ENCODE measurements around the gene EFCAB11. TPM values are rescaled to one million over a fixed set of nuclear protein-coding genes. Genes with fewer than 3 reads are reported as not detected.

EFCAB11 gene
- total RNA-seq, 3 donors from 2014 or later (not counting 1 experiment from before 2014, with no cell fraction given) = 3.9 to 5.2 (median 4.0) TPM

DNA sequence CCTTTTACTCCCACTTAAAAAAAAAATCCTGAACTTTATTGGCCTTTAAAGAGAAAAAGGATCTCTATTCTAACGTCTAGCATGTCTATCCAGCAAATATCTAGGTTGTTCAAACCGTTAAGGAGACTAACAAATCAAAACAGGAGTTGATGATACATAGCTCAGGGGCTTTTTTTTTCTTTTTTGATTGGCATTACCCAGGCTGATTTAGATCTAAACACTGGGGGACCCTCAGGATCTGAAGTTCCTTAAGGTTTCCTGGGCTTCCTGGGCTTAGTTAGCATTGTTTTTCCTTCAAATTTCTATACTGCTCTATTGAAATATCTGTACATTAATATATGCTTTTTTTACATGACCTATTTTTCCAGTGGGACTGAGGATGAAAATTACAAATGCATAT lies 42.3 kb downstream of the EFCAB11 start:
- Mint-ChIP-seq H3K9me3 (no peaks in the 10 kb centered on the region), H3K4me3 (no peak overlapping the region), H3K27ac (no peak overlapping the region), H3K27me3 (ENCODE audit: low read depth in 2 of 2) (peaks cover 9 to 17% of the 10 kb centered on the region in 2 donors), H3K4me1 (no peaks in the 10 kb centered on the region), H3K36me3 (no peaks in the 10 kb centered on the region)
- no peak for ATAC-seq
- no peak for DNase-seq
- WGBS (ENCODE audit: insufficient coverage) = 75% methylated on average over 2 of the region's 2 CpGs
- intact Hi-C loops (cut with micrococcal nuclease) = loop anchor here (5.0 kb wide), 1 partner anchor 1245 kb away; no protein-coding TSS in a partner anchor
- TF ChIP-seq, protein P1, sequence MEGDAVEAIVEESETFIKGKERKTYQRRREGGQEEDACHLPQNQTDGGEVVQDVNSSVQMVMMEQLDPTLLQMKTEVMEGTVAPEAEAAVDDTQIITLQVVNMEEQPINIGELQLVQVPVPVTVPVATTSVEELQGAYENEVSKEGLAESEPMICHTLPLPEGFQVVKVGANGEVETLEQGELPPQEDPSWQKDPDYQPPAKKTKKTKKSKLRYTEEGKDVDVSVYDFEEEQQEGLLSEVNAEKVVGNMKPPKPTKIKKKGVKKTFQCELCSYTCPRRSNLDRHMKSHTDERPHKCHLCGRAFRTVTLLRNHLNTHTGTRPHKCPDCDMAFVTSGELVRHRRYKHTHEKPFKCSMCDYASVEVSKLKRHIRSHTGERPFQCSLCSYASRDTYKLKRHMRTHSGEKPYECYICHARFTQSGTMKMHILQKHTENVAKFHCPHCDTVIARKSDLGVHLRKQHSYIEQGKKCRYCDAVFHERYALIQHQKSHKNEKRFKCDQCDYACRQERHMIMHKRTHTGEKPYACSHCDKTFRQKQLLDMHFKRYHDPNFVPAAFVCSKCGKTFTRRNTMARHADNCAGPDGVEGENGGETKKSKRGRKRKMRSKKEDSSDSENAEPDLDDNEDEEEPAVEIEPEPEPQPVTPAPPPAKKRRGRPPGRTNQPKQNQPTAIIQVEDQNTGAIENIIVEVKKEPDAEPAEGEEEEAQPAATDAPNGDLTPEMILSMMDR (IDR thresholded peaks at IDR 0.05) = no peak
- no peaks in the 10 kb centered on the region for H3K9me3 ChIP-seq (ENCODE audit: control insufficient read depth, insufficient read depth, low read length)
- no peaks in the 10 kb centered on the region for H3K27me3 ChIP-seq (ENCODE audit: control insufficient read depth, insufficient read depth, low read length)
- H3K27ac ChIP-seq (ENCODE audit: low read length) = no peak overlapping the region
- no peak overlapping the region for H3K4me3 ChIP-seq (ENCODE audit: low read length)
- no peaks in the 10 kb centered on the region for H3K4me1 ChIP-seq (ENCODE audit: control insufficient read depth, insufficient read depth, low read length)
- no peaks in the 10 kb centered on the region for H3K36me3 ChIP-seq (ENCODE audit: control insufficient read depth, insufficient read depth, low read length)

DNA sequence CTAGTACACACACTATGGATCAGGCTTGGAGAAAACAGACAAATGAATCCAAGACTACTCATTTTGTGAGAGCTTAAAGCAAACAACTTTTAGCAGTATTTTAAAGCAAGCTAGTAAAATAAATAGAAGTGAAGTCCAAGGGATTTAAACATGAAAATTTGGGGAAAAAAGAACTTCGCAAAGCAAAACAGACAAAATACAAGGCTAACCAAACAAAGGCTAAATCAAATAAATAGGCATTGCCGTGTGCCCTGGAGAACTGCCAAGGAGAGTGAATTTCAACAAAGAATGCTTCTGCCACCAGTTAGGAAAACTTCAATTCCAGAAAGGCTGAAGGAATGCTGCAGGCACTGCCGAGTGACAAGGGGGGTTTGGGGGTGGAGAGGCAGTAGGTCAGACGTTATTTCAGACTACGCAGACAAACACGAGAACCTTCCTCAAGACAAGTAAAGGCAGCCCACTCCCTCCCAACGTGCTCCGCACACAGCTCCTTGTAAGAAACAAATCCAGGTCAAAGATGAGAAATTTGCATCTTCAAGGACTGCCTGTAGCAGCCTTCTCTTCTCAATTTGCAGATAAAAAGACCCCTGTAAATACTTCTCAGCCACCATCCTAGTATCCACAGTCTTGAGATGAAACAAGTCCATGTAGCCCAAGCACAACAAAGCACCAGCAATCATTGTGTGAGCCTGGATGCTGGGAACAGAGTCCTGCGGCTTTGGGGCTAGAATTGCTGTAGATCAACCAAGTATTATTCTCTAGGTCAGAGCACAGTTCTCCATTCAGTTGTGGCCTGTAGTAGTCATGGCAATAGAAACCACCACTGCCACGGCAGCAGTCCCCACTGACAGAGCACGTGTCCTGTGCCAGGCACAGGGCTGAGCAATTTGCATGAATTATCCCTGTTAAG lies 43.3 kb downstream of the EFCAB11 start:
- intact Hi-C loops (cut with micrococcal nuclease) = loop anchor here (5.0 kb wide), 1 partner anchor 1244 kb away; no protein-coding TSS in a partner anchor
- H3K36me3 Mint-ChIP-seq = no peaks in the 10 kb centered on the region
- Histone ChIP-seq H3K27ac (ENCODE audit: low read length) (no peak overlapping the region), H3K9me3 (ENCODE audit: control insufficient read depth, insufficient read depth, low read length) (no peaks in the 10 kb centered on the region), H3K36me3 (ENCODE audit: control insufficient read depth, insufficient read depth, low read length) (no peaks in the 10 kb centered on the region), H3K4me3 (ENCODE audit: low read length) (no peak overlapping the region), H3K27me3 (ENCODE audit: control insufficient read depth, insufficient read depth, low read length) (no peaks in the 10 kb centered on the region), H3K4me1 (ENCODE audit: control insufficient read depth, insufficient read depth, low read length) (no peaks in the 10 kb centered on the region)
- peaks cover 11 to 17% of the 10 kb centered on the region in 2 donors for H3K27me3 Mint-ChIP-seq (ENCODE audit: low read depth in 2 of 2)
- WGBS (ENCODE audit: insufficient coverage) = 64% methylated on average over 11 of the region's 11 CpGs
- DNase-seq (no peak), ATAC-seq (no peak)
- no peak overlapping the region for H3K27ac Mint-ChIP-seq
- TF ChIP-seq, protein P1 (IDR thresholded peaks at IDR 0.05) = no peak
- H3K9me3 Mint-ChIP-seq = no peaks in the 10 kb centered on the region
- H3K4me3 Mint-ChIP-seq = no peak overlapping the region
- H3K4me1 Mint-ChIP-seq = no peaks in the 10 kb centered on the region

DNA sequence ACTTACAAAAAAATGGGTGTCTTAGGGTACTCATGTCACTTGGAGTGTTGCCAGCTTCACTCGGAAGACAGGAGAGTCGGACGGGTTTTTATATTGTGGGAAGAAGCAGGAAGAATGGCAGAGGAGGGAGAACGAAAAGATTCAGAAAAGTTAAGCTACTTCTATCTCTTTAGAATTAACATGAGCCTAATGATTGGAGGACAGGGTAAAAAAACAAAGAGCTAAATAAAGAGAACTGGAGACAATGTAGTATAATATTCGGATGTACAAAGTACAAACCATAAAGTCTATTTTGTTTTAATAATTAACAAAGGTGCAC lies 43.9 kb downstream of the EFCAB11 start:
- Mint-ChIP-seq H3K4me1 (no peaks in the 10 kb centered on the region), H3K36me3 (no peaks in the 10 kb centered on the region), H3K27ac (no peak overlapping the region), H3K9me3 (no peaks in the 10 kb centered on the region), H3K4me3 (no peak overlapping the region), H3K27me3 (ENCODE audit: low read depth in 2 of 2) (peaks cover 11 to 17% of the 10 kb centered on the region in 2 donors)
- Histone ChIP-seq H3K36me3 (ENCODE audit: control insufficient read depth, insufficient read depth, low read length) (no peaks in the 10 kb centered on the region), H3K4me1 (ENCODE audit: control insufficient read depth, insufficient read depth, low read length) (no peaks in the 10 kb centered on the region), H3K27ac (ENCODE audit: low read length) (no peak overlapping the region), H3K4me3 (ENCODE audit: low read length) (no peak overlapping the region), H3K9me3 (ENCODE audit: control insufficient read depth, insufficient read depth, low read length) (no peaks in the 10 kb centered on the region), H3K27me3 (ENCODE audit: control insufficient read depth, insufficient read depth, low read length) (no peaks in the 10 kb centered on the region)
- no peak for DNase-seq
- ATAC-seq = no peak
- intact Hi-C loops (cut with micrococcal nuclease) = loop anchor here (5.0 kb wide), 1 partner anchor 1243 kb away; no protein-coding TSS in a partner anchor
- TF ChIP-seq, protein P1 (IDR thresholded peaks at IDR 0.05) = no peak
- WGBS (ENCODE audit: insufficient coverage) = 100% methylated on average over 3 of the region's 5 CpGs

All from natural killer cell (primary cell).